NCI-H187 (cell line): ENCODE measurements around the gene SLC34A1.
"Not testable (repeated sequence)": the region's sequence is repeated elsewhere in the genome, so short reads cannot be mapped to it uniquely, and the experiment has no call there.

Source experiments
- DNase-seq, 2 experiments: peaks; one replicate each; lab custom pipeline; 2025; lab: John Stamatoyannopoulos, UW

SLC34A1 gene

DNA sequence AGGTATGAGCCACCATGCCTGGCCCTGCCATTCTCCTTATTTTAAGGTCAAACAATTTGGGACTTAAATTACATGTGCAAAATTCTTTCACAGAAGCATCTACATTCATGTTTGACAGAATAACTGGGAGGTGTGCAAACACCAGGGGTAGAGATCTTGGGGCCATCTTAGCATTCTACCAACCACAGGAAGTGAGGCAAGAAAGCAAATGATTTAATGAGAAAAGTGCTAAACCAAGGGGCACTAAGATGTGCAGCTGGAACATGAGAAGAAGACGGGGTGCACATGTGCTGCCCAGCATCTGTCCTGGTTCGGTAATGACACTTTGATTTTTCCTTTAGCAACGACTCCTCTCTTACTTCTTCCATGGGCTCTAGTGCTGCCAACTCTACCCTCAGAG is 26.3 kb downstream of the SLC34A1 start:
- no peak for DNase-seq

DNA sequence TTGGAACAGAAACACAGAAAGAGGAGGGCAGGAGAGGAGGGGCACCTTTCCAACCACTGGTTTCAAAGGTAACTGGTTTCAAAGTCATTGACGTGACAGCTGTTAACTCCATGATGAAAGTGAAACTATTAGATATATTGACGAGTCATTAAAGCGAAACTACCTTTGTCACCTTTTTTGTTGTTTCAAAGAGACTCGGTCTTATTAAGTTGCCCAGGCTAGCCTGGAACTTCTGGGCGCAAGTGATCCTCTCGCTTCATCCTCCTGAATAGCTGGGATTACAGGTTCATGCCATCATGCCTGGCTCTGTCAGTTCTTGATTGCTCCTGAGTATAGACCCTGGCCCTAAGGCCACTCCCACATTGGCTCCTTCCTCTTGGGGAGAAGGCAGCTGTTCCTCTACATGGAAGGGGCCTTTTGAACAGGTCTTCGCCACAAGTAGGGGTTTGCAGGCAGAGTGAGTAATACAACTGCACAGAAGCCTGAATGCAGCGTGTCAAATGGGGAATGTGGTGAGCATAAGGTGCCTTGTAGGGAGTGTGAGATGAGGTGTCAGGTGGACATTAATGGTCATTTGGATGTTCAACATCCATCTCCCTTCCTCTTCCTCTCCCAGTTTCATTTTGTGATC is 28.5 kb downstream of the SLC34A1 start:
- DNase-seq, result no peak

DNA sequence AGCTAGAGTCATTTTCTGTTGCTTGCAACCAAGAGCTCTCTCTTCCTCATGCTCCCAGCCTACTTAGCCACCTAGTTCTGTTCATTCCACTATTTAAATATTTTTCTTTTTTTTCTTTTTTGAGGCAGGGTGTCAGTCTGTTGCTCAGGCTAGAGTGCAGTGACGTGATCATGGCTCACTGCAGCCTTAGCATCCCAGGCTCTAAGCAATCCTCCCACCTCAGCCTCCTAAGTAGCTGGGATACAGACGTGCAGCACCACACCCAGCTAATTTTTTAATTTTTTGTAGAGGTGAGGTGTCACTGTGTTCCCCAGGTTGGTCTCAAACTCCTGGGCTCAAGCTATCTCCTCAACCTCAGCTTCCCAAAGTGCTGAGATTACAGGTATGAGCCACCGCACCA is 30.2 kb downstream of the SLC34A1 start:
- no peak for DNase-seq

DNA sequence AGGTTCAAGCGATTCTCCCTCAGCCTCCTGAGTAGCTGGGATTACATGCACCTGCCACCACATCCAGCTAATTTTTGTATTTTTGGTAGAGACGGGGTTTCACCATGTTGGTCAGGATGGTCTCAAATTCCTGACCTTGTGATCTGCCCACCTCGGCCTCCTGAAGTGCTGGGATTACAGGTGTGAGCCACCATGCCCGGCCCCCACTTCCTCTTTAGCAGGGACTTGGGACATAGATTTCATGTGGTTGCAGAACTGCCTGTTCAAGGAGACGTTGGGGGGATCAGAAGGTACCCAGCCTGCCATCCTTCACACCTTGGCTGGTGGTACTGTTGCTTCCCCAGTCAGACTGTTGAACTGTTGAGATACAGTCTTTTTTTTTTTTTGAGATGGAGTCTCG is 32.8 kb downstream of the SLC34A1 start:
- DNase-seq, result not testable (repeated sequence)

DNA sequence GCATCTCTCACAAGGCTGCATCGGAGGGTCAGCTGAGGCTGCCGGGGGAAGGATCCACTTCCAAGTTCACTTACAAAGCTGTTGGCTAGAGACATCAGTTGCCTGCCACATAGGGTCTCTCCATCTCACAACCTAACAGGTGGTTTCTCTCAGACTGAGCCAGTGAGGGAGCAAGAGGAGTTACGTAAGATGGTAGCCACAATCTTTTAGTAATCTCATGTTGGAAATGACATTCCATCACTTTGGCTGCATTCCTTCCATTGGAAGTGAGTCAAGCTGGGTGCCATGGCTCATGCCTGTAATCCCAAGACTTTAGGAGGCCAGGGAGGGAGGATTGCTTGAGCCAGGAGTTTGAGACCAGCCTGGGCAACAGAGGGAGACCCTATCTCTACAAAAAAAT is 34.8 kb downstream of the SLC34A1 start:
- DNase-seq, result no peak

DNA sequence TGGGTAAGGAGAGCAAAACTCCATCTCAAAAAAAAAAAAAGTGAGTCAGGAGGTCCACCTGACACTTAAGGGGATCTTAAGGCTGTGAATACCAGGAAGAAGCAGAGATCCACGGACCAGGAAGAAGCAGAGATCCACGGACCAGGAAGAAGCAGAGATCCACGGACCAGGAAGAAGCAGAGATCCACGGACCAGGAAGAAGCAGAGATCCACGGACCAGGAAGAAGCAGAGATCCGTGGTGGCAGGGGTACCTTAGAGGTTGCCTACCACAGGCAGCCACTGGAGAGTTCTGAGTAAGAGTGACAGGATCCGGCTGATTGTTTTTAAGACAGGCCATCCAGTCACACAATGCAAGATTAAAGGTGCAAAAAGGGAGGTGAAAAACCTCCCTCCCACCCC is 36.2 kb downstream of the SLC34A1 start:
- not testable (repeated sequence) for DNase-seq

DNA sequence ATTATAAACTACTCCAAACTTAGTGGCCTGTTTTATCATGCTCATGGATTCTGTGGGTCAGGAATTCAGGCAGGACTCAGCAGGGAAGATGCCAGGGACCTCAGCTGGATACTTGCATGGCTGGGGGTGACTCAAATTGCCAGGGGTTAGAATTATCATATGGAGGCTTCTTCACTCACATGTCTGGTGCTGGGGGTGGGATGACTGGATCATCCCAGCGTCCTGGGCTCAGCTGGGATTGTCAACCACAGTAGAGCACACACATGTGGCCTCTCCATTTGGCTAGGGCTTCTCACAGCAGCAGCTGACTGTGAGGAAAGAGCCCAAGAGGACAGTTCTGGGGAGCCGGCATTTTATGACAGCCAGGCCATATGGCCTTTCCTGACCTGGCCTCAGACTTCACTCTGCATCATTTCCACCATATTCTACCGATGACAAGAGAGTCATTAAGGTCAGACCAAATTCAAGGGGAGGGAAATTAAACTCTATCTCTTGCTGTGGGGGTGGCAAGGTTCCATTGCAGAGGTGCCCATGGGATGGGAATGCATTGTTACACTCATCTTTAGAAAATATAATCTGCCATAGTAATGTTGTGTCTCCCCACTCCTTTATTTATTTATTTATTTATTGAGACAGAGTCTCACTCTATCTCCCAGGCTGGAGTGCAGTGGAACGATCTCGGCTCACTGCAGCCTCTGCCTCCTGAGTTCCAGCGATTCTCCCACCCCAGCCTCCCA is 37.0 kb downstream of the SLC34A1 start:
- no peak for DNase-seq

DNA sequence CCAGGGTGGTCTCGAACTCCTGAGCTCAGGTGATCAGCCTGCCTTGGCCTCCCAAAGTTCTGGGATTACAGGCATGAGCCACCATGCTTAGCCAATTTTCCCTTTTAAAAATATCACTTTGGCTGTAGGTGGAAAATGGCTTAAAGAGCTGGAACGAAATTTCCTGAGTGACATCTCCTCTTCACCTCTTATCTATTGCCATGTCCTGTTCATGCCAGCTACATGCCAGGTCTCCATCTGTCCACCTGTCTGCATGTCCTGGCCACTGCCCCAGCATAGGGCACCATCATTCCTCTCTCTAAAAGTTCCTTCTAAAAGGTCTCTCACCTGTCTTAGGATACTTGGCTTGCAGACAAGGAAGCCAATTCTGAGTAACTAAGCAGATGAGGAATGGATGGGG is 39.4 kb downstream of the SLC34A1 start:
- DNase-seq, result no peak

DNA sequence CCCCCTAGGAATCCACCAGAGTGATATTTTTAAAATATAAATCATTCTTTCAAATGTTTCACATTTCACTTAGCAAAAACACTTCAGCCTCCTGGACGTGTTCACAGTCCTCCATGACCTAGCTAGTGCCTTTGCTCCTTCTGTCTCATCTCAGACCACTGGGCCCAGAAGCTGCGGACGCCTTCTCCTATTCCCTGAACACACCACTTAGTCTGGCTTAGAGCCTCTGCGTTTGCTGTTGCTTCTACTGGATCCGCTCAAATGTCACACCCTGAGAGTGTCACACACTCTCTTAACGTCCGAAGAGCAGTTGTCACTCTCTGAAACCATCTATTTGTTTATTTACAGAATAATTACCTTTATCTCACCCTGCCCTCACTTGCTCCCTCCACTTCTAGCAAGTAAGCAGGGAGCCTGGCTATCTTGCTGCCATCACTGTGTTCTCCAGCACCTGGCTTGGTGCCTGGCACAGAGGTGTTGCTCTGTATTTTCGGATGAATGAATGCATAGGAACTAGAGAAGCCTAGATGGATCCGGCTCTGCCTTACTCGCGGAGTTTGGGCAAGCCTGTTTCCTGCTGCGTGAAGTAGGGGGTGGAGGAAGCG is 41.1 kb downstream of the SLC34A1 start:
- no peak for DNase-seq

DNA sequence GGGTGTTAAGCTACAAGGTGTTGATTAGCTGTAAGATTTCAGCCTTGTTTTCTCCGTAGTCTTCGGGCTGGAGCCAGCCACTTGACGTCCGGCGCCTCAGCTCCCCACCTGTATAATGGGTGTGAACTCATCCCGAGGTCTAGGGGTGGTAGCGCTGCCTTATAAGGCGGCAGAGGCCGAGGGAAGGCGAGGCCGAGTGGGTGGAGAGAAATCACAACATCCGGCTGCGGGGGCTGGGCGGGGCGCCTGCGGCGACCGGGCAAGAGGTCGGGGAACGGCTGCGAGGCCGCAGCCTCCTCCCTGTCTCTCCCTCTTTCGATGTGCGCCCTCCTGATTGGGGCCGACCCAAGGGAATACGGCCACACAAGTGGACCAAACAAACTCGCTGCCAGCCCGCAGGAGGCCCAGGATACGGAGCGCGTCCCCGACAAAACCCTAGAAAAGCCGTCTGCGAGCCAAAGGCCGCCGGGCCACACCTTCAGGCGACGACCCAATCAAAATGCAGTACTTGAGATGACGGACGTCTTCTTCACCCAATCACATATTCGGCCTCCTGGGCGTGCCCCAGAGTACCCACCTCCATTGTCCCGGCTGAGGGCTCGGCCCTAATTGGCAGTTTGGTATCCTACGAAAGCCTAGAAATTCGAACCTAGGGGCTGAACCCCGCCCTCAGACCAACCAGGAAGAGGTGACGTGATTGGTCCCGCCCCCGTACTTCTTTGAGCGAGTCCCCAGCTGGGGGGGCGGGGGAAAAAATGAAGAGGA is 41.7 kb downstream of the SLC34A1 start:
- DNase-seq, result peak; percentile 99 to 100

DNA sequence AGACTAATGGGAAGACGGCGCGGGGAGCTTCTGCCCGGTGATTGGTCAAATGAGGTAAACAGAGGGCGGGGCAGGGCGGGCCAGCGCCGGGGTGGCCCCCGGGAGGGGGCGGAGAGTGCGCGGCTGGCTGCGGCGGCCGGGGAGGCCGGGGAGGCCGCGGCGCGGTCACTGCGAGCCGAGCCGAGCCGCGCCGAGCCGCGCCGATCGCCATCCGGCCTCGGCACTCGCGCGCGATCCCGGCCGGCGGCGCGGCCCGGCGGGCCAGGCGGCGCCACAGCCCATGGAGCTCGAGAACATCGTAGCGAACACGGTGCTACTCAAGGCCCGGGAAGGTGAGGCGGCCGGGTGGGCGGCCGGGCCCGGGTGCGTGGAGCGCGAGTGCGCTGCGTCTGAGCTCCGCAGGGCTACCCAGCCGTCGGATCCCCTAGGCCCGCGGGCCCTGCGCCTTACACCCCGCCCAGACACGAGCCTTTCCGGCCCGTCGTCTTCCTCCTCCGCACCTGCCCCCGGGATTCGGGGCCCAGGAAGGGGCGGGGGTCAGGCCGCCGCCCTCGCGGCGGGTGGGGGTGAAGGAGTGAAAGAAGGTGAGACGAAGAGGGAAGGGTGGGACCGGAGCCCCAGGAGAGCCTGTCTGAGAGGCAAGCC is 42.5 kb downstream of the SLC34A1 start, which contains the start of gene GRK6:
TSS of gene GRK6 (plus strand) at position 111 of the 645 bp plus-strand sequence. CDS start at position 281, 170 bp downstream.
- no peak for DNase-seq

DNA sequence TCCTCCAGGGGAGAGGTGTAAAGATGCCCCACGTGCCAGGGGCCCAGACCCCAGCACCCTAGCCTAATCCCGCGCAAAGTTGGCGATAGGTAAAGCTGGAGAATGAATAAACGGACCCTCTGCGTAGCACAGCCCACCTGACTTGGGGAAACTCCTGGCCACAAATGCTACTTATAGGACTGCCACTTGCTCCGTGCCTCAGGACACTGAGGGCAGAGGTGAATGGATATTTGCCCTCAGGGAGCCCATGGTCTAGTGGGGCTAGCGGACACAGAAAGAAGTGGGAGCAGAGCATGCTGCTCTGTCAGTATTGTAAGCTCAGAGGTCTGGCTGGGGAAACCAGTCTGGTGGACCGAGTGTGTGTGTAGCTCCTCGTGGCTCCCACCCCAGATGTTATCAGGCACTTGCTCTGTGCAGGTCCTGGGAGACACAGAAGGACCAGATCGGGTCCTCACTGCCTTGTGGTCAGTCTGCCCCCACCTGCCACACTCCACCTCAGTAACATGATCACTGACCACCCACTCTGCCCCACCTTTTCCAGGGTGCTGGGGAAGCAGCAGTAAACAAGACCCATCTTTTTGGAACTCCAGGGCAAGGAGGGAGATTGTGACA is 43.1 kb downstream of the SLC34A1 start:
- DNase-seq, result no peak

DNA sequence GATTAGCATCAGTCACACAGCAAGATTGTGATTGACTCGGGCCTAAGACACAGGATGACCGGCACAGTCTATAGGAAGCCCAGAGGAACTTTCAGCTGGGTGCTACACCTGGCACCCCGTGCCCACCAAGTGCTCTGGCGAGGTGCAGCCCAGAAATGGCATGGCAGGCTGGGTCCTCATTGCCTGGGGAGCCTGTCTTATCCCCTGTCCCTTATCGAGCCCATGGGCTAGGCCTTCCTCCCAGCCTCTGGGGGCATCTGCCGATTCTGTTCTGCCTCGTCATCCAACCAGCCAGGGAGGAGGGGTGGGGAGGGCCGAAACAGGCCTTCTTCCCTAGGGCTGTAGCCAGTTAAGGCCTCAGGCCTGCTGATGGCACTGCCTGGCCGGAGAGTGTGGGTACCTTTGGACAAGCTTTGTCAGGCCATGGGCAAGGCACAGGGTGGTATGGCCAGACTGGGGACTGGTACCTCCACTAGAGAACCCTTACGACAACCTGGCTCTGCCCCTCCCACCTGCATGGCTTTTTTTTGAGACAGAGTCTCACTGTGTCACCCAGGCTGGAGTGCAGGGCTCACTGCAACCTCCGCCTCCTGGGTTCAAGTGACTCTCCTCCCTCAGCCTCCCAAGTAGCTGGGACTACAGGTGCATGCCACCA is 43.8 kb downstream of the SLC34A1 start:
- DNase-seq, result no peak

DNA sequence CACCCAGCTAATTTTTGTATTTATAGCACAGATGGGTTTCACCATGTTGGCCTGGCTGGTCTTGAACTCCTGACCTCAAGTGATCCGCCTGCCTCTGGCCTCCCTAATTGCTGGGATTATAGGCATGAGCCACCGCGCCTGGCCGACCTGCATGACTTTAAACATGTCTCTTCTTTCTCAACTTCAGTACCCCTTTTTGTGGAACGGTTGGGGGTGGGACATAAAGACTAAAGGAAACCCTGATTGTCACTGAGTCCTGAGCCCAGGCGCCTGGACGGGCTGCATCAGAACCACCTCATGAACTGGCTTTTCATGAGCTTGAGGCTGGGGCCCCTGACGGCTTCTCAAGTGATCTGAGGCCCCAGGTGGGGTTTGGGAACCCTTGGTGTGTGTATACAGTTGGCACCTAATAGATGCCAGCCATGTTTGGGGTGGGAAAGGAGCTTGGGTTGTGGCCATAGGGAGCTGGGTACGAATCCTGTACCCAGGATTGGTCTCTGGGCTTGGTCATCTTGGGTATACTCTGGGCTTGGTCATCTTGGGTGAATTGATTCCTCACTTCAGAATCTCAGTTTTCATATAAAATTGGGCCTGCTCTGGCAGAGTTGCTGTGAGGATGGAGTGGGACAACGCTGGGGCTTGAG is 44.5 kb downstream of the SLC34A1 start:
- no peak for DNase-seq

DNA sequence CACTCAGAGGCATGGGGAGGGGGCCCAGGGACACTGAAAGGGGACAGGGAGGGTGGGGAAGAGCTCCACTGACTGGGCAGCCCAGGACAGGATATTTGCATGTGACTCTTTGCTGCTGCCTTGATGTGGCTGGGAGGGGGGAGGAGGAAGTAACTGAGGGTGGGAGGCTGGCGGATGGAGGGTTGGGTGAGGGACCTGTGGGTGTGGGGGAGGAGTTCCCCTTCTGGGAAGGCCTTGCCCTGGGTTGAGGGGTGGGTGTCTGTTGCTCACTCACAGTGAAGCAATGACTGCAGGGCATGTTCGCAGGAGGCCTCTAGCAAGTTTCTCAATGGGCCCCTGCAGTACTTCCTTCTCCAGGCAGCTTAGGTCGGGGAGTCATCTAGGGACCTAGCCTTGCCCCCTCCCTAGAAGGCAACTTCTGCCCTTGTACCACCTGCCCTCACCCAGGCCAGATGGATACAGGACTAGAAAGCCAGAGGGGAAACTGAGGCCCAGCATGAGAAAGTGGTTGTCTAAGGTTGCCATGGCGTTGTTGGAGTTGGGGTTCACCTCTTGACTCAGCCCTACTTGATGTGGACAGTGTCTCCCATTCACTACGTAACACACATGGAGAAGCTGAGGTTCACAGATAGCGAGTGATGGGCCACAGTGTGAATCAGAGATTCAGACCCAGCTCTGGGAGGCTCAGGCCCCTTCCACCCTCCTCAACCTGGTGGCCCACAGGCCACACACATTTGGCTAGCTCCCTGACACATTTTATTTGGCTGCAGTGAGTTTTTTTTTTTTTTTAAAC is 45.2 kb downstream of the SLC34A1 start:
- no peak for DNase-seq

DNA sequence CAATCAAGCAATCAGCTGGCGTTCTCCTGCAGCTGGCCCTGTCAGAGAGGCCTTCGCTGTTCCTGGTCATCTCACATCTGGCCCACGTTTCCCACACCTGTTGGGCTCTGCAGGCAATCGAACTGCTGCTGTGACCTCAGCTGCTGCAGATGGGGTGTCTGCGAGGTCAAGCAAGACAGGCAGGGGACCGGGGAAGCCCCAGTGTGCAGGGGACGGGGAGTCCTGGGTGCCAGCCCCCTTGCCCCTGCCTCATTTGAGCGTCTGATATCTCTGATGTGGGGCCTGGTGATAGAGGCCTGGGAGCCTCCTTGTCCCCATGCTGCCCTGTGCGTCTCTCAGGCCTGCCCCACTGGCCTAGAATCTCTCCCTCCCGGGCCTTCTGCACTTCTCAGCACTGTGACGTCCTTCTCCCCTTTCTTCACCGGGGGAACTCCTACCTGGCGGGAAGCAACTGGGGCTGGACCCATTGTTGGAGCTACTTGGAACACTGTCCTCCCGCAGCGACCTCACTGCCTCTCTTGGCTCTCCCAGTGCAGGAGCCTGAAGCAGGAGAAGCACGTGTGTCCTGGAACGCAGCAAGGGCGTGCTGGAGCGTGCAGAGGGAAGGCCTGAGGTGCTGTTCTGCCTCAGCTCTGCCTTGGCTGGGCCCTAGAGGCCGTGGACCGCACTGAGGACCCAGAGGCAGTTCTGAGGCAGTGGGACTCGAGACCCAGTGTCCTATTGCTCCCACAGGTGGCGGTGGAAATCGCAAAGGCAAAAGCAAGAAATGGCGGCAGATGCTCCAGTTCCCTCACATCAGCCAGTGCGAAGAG is 46.1 kb downstream of the SLC34A1 start:
- no peak for DNase-seq

DNA sequence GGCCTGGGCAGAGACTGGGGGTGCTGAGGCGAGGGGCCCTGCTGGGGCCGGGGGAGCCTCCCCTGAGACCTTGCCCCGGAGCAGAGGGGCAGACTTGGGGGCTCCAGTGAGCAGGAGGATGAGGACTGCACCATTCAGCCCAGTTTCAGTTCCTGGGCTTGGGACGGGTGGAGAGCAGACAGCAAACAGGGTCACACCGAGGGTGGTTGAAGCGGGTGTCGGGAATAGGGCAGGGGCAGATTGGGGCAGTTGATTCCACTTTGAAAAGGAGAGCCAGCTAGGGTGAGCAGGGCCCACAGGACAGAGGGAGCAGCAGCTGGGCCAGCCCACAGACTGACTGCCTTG is 46.7 kb downstream of the SLC34A1 start:
- no peak for DNase-seq

DNA sequence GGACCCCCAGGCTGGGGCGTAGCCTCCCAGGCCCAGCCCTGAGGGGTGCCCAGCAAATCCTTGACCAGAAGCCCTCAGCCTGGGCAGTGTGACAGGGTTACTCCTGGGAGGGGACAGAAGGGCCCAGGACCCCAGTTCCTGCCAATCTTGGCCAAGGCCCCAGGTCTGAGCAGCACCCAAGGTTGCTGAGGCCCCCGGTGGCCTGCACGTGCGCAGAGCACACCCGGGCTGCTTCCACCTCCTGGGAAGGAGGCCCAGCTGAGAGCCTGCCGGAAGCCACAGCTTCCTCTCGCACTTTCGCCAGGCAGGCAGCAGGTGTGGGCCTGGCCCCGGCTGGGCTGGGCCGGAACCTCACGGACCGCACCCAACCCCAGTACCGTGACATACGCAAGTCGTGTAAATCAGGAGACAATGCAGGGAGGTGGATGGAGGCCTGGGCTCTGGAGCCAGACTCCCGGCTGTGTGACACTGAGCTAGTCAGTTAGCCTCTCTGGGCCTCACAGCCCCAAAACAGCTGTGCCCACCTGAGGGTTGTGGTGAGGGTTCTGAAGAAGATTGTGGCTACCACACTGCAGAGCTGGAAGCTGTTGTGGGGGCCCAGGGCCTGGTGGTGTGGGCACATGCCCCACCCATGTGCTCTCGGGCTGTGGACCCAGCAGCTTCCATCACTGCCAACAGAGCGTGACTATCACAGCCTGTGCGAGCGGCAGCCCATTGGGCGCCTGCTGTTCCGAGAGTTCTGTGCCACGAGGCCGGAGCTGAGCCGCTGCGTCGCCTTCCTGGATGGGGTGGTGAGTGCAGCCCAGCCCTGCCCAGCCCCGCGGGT is 47.3 kb downstream of the SLC34A1 start:
- no peak for DNase-seq
